ENCODE results near the gene CDK14.

Gene CDK14

GRCh38 chr7:91088156-91088555 is 492.0 kb downstream of the CDK14 start:
- Mint-ChIP-seq H3K4me1 (peaks cover 17% of the 10 kb centered on the region), H3K36me3 (ENCODE audit: low read depth) (peaks cover 2% of the 10 kb centered on the region), H3K9me3 (no peaks in the 10 kb centered on the region), H3K27ac (no peak overlapping the region), H3K27me3 (ENCODE audit: low read depth) (no peaks in the 10 kb centered on the region), H3K4me3 (no peak overlapping the region)
- no peak for TF ChIP-seq CTCF (IDR thresholded peaks at IDR 0.05; ENCODE audit: unreplicated experiment in 3 of 3)

GRCh38 chr7:91088691-91089090 is 492.6 kb downstream of the CDK14 start:
- TF ChIP-seq CTCF (IDR thresholded peaks at IDR 0.05; ENCODE audit: unreplicated experiment in 3 of 3), result no peak
- Mint-ChIP-seq H3K9me3 (no peaks in the 10 kb centered on the region), H3K27me3 (ENCODE audit: low read depth) (no peaks in the 10 kb centered on the region), H3K36me3 (ENCODE audit: low read depth) (peaks cover 3% of the 10 kb centered on the region), H3K4me3 (no peak overlapping the region), H3K4me1 (peaks cover 12% of the 10 kb centered on the region), H3K27ac (no peak overlapping the region)

GRCh38 chr7:91089382-91089963 is 493.4 kb downstream of the CDK14 start:
- peak overlapping the region in 1 of 3 experiments; percentile 6 for H3K27ac Mint-ChIP-seq
- TF ChIP-seq CTCF (IDR thresholded peaks at IDR 0.05; ENCODE audit: unreplicated experiment in 3 of 3), result peak; percentile 74 to 79 (median 76)
- H3K4me3 Mint-ChIP-seq, result peak overlapping the region in 1 of 3 experiments; percentile 31
- peaks cover 3% of the 10 kb centered on the region for H3K36me3 Mint-ChIP-seq (ENCODE audit: low read depth)
- no peaks in the 10 kb centered on the region for H3K27me3 Mint-ChIP-seq (ENCODE audit: low read depth)
- H3K9me3 Mint-ChIP-seq, result no peaks in the 10 kb centered on the region
- H3K4me1 Mint-ChIP-seq, result peaks cover 10% of the 10 kb centered on the region

GRCh38 chr7:91090684-91091083 is 494.6 kb downstream of the CDK14 start:
- Mint-ChIP-seq H3K4me3 (no peak overlapping the region), H3K27me3 (ENCODE audit: low read depth) (no peaks in the 10 kb centered on the region), H3K9me3 (no peaks in the 10 kb centered on the region), H3K36me3 (ENCODE audit: low read depth) (peaks cover 6% of the 10 kb centered on the region), H3K4me1 (peaks cover 10% of the 10 kb centered on the region), H3K27ac (no peak overlapping the region)
- no peak for TF ChIP-seq CTCF (IDR thresholded peaks at IDR 0.05; ENCODE audit: unreplicated experiment in 3 of 3)

GRCh38 chr7:91091631-91092030 is 495.5 kb downstream of the CDK14 start:
- TF ChIP-seq CTCF (IDR thresholded peaks at IDR 0.05; ENCODE audit: unreplicated experiment in 3 of 3), result no peak
- Mint-ChIP-seq H3K27me3 (ENCODE audit: low read depth) (no peaks in the 10 kb centered on the region), H3K9me3 (no peaks in the 10 kb centered on the region), H3K4me1 (peaks cover 4% of the 10 kb centered on the region), H3K36me3 (ENCODE audit: low read depth) (peaks cover 6% of the 10 kb centered on the region), H3K4me3 (no peak overlapping the region), H3K27ac (no peak overlapping the region)

- peaks cover 11% of the 10 kb centered on the region for H3K4me1 Mint-ChIP-seq
- no peak for TF ChIP-seq CTCF (IDR thresholded peaks at IDR 0.05; ENCODE audit: unreplicated experiment in 3 of 3)
- no peaks in the 10 kb centered on the region for H3K27me3 Mint-ChIP-seq (ENCODE audit: low read depth)
These were observed 497.1 kb downstream of the CDK14 start for GRCh38 chr7:91093181-91093580.

More at GRCh38 chr7:91093181-91093580, 497.1 kb downstream of the CDK14 start:
- no peaks in the 10 kb centered on the region for H3K9me3 Mint-ChIP-seq
- H3K4me3 Mint-ChIP-seq, result no peak overlapping the region
- H3K36me3 Mint-ChIP-seq (ENCODE audit: low read depth), result peaks cover 6% of the 10 kb centered on the region
- no peak overlapping the region for H3K27ac Mint-ChIP-seq

Measured in nephron (organoid).